GM23338 (cell line): ENCODE measurements around the gene CAPZA1. TPM values are rescaled to one million over a fixed set of nuclear protein-coding genes. Genes with fewer than 3 reads are reported as not detected.

Experiments
- ATAC-seq: fragments of 200-7000 bp; cut with Tn5 transposase; 3 replicates; pipeline ENCODE4 v1.9.1; 2020
- DNase-seq: peaks from one replicate; pipeline ENCODE4 v3.0.0-alpha.2; 2015; ENCODE audit warnings: low spot score
- H2AFZ ChIP-seq: fragments of 200-600 bp; sonication (generic); 2 replicates; pipeline ENCODE4 v1.8.0; 2016; ENCODE audit warnings: antibody characterized with exemption, mild to moderate bottlenecking, moderate library complexity
- H3F3A ChIP-seq: fragments of 200-600 bp; sonication (generic); replicated peaks from 2 replicates; pipeline ENCODE4 v1.8.0; 2017; ENCODE audit warnings: antibody characterized with exemption, mixed run types, low read depth
- H3K27ac ChIP-seq: fragments of 200-600 bp; sonication (generic); 2 replicates; pipeline ENCODE4 v1.6.1; 2016; ENCODE audit warnings: low read depth
- H3K27me3 ChIP-seq: fragments of 200-600 bp; sonication (generic); 2 replicates; pipeline ENCODE4 v1.8.0; 2016; ENCODE audit warnings: mild to moderate bottlenecking, mixed run types, moderate library complexity; ENCODE audit not compliant: insufficient read depth
- H3K36me3 ChIP-seq: fragments of 200-600 bp; sonication (generic); 2 replicates; pipeline ENCODE4 v1.8.0; 2016; ENCODE audit warnings: mild to moderate bottlenecking; ENCODE audit not compliant: insufficient read depth
- H3K4me1 ChIP-seq: fragments of 200-600 bp; sonication (generic); 2 replicates; pipeline ENCODE4 v1.8.0; 2016; ENCODE audit warnings: mild to moderate bottlenecking, moderate library complexity; ENCODE audit not compliant: insufficient read depth
- H3K4me2 ChIP-seq: fragments of 200-600 bp; sonication (generic); 2 replicates; pipeline ENCODE4 v1.7.1; 2017; ENCODE audit warnings: mixed run types
- H3K4me3 ChIP-seq: fragments of 200-600 bp; sonication (generic); 2 replicates; pipeline ENCODE4 v1.6.1; 2016; ENCODE audit warnings: mixed run types
- H3K79me2 ChIP-seq: fragments of 200-600 bp; sonication (generic); replicated peaks from 2 replicates; pipeline ENCODE4 v1.8.0; 2017; ENCODE audit warnings: mild to moderate bottlenecking; ENCODE audit not compliant: insufficient read depth
- H3K9me2 ChIP-seq: fragments of 200-600 bp; sonication (generic); 2 replicates; pipeline ENCODE4 v1.8.0; 2017; ENCODE audit not compliant: insufficient read depth
- H4K20me1 ChIP-seq: fragments of 200-600 bp; sonication (generic); replicated peaks from 2 replicates; pipeline ENCODE4 v1.8.0; 2017; ENCODE audit warnings: mild to moderate bottlenecking; ENCODE audit not compliant: insufficient read depth
- H3K27ac Mint-ChIP-seq: 2 replicates; pipeline ENCODE4 v1.8.0; 2020; ENCODE audit warnings: inconsistent platforms, mild to moderate bottlenecking, moderate library complexity, mixed read lengths
- H3K27me3 Mint-ChIP-seq: 3 replicates; pipeline ENCODE4 v1.8.0; 2022; ENCODE audit warnings: low read depth, mild to moderate bottlenecking, moderate library complexity, mixed read lengths, inconsistent platforms; ENCODE audit not compliant: insufficient read depth, poor library complexity
- H3K36me3 Mint-ChIP-seq: 3 replicates; pipeline ENCODE4 v1.8.0; 2021; ENCODE audit warnings: low read depth, mild to moderate bottlenecking, inconsistent platforms, moderate library complexity, mixed read lengths
- H3K4me1 Mint-ChIP-seq: 3 replicates; pipeline ENCODE4 v1.8.0; 2020; ENCODE audit warnings: mild to moderate bottlenecking, inconsistent platforms, mixed read lengths
- H3K4me3 Mint-ChIP-seq: 3 replicates; pipeline ENCODE4 v1.8.0; 2021; ENCODE audit warnings: moderate library complexity, mild to moderate bottlenecking, inconsistent platforms, mixed read lengths
- H3K9me3 Mint-ChIP-seq: 3 replicates; pipeline ENCODE4 v1.8.0; 2020; ENCODE audit warnings: moderate library complexity, mild to moderate bottlenecking, inconsistent platforms, mixed read lengths
- CREB1 ChIP-seq: fragments of 250-450 bp; sonication (Bioruptor Pico); IDR thresholded peaks from 2 replicates; pipeline ENCODE4 v1.5.0; 2020; ENCODE audit warnings: low read depth, mild to moderate bottlenecking, moderate library complexity
- CTCF ChIP-seq, 2 experiments: fragments of 200-600 bp in 1 of 2; sonication (generic) in 1 of 2; conservative IDR thresholded peaks; 2 replicates each; pipeline versions ENCODE4 v1.5.1 to v1.6.1; 2016 to 2017; ENCODE audit warnings: antibody characterized with exemption in 2 of 2, low read depth in 2 of 2, mild to moderate bottlenecking in 2 of 2, moderate library complexity in 1 of 2
- EZH2 ChIP-seq: fragments of 200-600 bp; sonication (generic); IDR thresholded peaks from one replicate; pipeline ENCODE4 v1.8.0; 2017; ENCODE audit warnings: antibody characterized with exemption, mild to moderate bottlenecking, low read depth; ENCODE audit not compliant: unreplicated experiment
- EZH2phosphoT487 ChIP-seq: fragments of 200-600 bp; sonication (generic); IDR thresholded peaks from one replicate; pipeline ENCODE4 v1.8.1; 2018; ENCODE audit warnings: antibody characterized with exemption; ENCODE audit not compliant: unreplicated experiment
- JUNB ChIP-seq: IDR thresholded peaks from one replicate; pipeline ENCODE4 v1.6.1; 2016; ENCODE audit warnings: antibody characterized with exemption; ENCODE audit not compliant: unreplicated experiment
- NANOG ChIP-seq: IDR thresholded peaks from 2 replicates; pipeline ENCODE4 v1.6.1; 2016; ENCODE audit warnings: antibody characterized with exemption, borderline replicate concordance
- POLR2AphosphoS5 ChIP-seq: IDR thresholded peaks from 2 replicates; pipeline ENCODE4 v1.6.1; 2016; ENCODE audit warnings: antibody characterized with exemption, low read depth
- REST ChIP-seq: IDR thresholded peaks from one replicate; pipeline ENCODE4 v1.6.1; 2018; ENCODE audit warnings: antibody characterized with exemption; ENCODE audit not compliant: unreplicated experiment
- STAT1 ChIP-seq: IDR thresholded peaks from one replicate; pipeline ENCODE4 v1.6.1; 2016; ENCODE audit warnings: antibody characterized with exemption; ENCODE audit not compliant: unreplicated experiment
- ZNF114 ChIP-seq: fragments of 250-450 bp; sonication (Bioruptor Pico); IDR thresholded peaks from 2 replicates; pipeline ENCODE4 v1.5.0; 2020; ENCODE audit warnings: mild to moderate bottlenecking, moderate library complexity
- ZNF331 ChIP-seq: fragments of 250-450 bp; sonication (Bioruptor Pico); IDR thresholded peaks from 2 replicates; pipeline ENCODE4 v1.5.0; 2020; ENCODE audit warnings: low read depth, mild to moderate bottlenecking, moderate library complexity
- ZNF462 ChIP-seq: fragments of 250-450 bp; sonication (Bioruptor Pico); IDR thresholded peaks from 2 replicates; pipeline ENCODE4 v1.5.0; 2020; ENCODE audit warnings: mild to moderate bottlenecking, moderate library complexity
- polyA plus RNA-seq: library from polyadenylated mRNA; unstranded; fragments of >200 nt; fragmentation: Nextera tagmentation; extraction: Ambion mirVana; gene quantifications from 2 replicates; pipeline ENCODE4 v1.2.1, GENCODE V29; 2016
- total RNA-seq: library from RNA; depleted of rRNA; stranded (reverse); fragments of >200 nt; shearing (Covaris generic); gene quantifications from 2 replicates; pipeline ENCODE4 v1.2.3, GENCODE V29; 2014
- TF ChIP-seq, protein P1 (sequence below): IDR thresholded peaks from 2 replicates; pipeline ENCODE4 v1.6.1; 2016; ENCODE audit warnings: antibody characterized with exemption

The CAPZA1 gene
- total and polyA plus RNA-seq, 2 experiments from 2014 or later = 147 to 182 TPM

DNA sequence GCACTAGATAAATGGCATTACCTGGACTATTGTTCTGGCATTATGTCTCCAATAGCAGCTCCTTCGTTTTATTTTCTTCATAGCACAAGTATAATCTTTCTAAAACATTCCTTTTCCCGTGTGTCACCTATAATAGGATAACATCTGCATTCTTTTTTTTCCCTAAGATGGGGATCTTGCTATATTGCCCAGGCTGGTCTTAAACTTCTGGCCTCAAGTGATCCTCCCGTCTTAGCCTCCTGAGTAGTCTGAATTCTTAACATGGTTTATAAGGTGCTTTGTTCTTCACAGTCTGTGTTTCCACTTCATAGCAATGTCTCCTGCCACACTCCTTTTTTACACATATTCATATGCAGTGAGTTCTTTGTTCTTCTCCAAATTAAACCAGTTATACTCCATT, 46.2 kb downstream of the CAPZA1 start:
- Histone ChIP-seq H3K27ac (no peak overlapping the region), H3K4me2 (no peak overlapping the region), H3K36me3 (peaks cover 29% of the 10 kb centered on the region), H3K27me3 (no peaks in the 10 kb centered on the region), H3K4me1 (peaks cover 8% of the 10 kb centered on the region), H3K4me3 (no peak overlapping the region), H3F3A (no peaks in the 10 kb centered on the region), H3K9me2 (no peaks in the 10 kb centered on the region), H4K20me1 (peaks cover 5% of the 10 kb centered on the region; the same call in 1 of the 2 replicates), H2AFZ (no peak overlapping the region), H3K79me2 (no peaks in the 10 kb centered on the region)
- no peaks in the 10 kb centered on the region for H3K9me3 Mint-ChIP-seq
- peaks cover 15% of the 10 kb centered on the region for H3K4me1 Mint-ChIP-seq
- H3K27me3 Mint-ChIP-seq = peaks cover 2% of the 10 kb centered on the region
- no peak for ATAC-seq
- TF ChIP-seq JUNB (no peak), CTCF (conservative IDR thresholded peaks at IDR 0.05; ENCODE audit: low read depth in 2 of 2) (no peak), EZH2phosphoT487 (no peak), POLR2AphosphoS5 (no peak), REST (no peak), STAT1 (no peak), EZH2 (no peak), CREB1 (CRISPR knock-in tag) (no peak), NANOG (no peak), ZNF331 (CRISPR knock-in tag) (no peak), ZNF114 (CRISPR knock-in tag) (no peak), ZNF462 (CRISPR knock-in tag) (no peak)
- TF ChIP-seq, protein P1, sequence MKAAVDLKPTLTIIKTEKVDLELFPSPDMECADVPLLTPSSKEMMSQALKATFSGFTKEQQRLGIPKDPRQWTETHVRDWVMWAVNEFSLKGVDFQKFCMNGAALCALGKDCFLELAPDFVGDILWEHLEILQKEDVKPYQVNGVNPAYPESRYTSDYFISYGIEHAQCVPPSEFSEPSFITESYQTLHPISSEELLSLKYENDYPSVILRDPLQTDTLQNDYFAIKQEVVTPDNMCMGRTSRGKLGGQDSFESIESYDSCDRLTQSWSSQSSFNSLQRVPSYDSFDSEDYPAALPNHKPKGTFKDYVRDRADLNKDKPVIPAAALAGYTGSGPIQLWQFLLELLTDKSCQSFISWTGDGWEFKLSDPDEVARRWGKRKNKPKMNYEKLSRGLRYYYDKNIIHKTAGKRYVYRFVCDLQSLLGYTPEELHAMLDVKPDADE = no peak
- H3K4me3 Mint-ChIP-seq = no peak overlapping the region
- H3K36me3 Mint-ChIP-seq = peaks cover 84% of the 10 kb centered on the region
- no peak for DNase-seq
- no peak overlapping the region for H3K27ac Mint-ChIP-seq
